Measurements from ENCODE around the gene CLCA2.

Gene CLCA2, protein sequence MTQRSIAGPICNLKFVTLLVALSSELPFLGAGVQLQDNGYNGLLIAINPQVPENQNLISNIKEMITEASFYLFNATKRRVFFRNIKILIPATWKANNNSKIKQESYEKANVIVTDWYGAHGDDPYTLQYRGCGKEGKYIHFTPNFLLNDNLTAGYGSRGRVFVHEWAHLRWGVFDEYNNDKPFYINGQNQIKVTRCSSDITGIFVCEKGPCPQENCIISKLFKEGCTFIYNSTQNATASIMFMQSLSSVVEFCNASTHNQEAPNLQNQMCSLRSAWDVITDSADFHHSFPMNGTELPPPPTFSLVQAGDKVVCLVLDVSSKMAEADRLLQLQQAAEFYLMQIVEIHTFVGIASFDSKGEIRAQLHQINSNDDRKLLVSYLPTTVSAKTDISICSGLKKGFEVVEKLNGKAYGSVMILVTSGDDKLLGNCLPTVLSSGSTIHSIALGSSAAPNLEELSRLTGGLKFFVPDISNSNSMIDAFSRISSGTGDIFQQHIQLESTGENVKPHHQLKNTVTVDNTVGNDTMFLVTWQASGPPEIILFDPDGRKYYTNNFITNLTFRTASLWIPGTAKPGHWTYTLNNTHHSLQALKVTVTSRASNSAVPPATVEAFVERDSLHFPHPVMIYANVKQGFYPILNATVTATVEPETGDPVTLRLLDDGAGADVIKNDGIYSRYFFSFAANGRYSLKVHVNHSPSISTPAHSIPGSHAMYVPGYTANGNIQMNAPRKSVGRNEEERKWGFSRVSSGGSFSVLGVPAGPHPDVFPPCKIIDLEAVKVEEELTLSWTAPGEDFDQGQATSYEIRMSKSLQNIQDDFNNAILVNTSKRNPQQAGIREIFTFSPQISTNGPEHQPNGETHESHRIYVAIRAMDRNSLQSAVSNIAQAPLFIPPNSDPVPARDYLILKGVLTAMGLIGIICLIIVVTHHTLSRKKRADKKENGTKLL

DNA sequence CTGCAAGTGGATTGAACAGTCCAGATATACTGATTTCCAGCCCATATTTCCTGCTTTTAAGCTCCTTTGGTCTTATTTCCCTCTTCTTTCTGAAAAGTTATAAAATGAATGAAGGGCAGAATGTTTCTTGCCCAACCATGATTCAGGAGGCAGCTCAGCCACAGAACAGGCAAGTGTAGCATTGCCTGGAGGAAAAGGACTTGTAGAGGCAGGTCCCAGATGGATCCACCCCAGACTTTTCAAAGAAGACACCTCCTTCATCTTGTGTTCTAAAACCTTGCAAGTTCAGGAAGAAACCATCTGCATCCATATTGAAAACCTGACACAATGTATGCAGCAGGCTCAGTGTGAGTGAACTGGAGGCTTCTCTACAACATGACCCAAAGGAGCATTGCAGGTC, at the start of gene CLCA2:
Gene CLCA2, plus strand, starts transcription at position 299 of the 400 bp plus-strand sequence. Its CDS starts 77 bp downstream, at position 376.
- no peak for DNase-seq

DNA sequence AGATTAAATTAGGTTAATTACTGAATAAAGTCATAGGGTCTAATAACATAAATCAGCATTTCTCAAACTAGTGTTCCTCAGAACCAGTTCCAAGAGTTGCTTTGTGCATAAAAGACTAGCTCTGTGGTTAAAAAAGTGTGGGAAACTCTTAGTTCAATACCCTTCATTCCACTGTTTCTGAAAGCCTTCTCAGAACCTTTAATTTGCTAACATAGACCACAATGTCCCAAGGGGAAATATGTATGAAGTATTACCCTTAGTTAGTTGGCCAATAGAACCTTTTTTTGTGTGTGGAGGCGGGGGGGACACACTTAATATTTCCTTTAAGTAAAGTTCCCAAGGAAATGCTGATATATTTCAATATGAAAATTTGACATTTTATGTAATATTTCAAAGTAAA, 48.3 kb upstream of the CLCA2 start:
- DNase-seq, result no peak

DNA sequence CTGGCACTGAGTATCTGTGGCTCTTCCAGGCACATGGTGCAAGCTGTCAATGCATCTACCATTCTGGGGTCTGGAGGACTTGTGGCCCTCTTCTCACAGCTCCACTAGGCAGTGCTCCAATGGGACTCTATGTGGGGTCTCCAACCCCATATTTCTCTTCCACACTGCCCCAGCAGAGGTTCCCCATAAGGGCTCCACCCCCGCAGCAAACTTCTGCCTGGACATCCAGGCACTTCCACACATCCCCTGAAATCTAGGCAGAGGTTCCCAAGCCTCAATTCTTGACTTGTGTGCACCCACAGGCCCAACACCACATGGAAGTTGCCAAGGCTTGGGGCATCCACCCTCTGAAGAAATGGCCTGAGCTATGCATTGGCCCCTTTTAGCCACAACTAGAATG, 46.6 kb upstream of the CLCA2 start:
- no peak for DNase-seq

DNA sequence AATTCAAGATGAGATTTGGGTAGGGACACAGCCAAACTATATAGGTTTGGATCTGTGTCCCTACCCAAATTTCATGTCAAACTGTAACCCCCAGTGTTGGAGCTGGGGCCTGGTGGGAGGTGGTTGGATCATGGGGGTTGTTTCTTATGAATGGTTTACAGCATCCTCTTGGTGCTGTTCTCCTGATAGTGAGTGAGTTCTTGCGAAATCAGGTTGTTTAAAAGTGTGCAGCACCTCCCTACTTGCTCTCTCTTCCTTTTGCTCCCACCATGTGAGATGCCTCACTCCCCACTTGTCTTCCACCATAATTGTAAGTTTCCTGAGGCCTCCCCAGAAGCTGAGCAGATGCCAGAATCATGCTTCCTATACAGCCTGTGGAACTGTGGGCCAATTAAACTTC, 45.2 kb upstream of the CLCA2 start:
- DNase-seq, result no peak

DNA sequence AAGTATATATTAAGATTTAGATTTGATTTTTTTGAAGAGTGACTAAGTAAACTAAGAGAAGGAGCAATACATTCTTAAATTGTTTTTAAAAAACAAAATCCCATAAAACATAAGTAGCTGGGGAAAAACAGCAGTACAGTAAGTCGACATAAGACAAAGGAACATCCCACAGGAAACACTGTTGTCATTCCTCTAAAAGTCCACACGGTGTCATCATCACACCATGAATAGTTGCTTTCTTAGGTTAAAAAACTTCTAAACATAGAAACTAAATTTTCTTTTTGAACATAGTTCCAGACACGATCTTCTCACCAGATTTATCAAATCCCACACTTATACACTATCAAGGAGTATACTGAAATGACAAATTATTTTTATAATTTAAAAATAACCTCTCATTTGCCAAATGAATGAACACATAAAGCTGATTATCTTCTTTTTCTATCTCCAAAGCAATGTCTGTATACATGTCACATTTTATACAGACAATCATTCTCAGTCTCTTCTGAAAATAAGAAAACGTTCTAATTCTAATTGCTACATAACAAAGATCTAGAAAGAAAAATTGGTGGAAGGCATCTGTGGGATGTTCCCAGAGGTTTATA, 43.6 kb upstream of the CLCA2 start:
- no peak for DNase-seq

DNA sequence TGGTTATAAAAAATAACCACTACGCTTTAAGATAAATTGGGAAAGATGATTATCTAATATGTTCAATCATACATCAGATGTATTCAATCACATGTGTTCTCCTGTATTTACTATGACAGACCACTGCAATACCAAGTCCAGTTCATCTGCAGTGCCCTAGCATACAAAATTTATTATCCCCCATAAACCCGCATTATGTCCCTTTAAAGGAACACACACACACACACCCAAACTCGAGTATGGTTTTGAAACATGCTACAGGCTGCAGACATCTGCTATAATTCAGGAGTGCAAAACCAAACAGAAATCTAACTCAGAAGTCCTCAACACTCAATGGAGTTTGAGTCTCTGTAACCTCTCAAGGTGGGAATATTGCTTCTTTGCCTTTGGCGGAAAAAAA, 42.7 kb upstream of the CLCA2 start:
- no peak for DNase-seq

DNA sequence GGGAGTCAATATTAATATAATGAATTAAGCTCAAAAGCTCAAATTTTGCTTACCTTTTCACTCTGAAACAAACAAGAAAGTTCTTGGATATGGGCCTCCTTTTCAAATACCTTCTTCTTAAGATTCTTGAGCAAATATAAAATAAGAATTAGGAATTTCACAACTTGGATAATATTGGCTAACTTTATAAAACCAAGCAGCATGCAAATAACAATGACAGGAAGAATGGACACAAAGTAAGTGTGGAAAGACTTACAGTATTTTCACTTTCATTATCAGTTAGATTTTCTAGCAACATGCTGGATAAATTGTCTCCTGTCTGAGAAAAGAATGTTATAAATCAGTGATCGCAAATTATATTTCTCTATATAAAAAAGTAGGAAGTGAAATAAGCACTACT, 41.1 kb upstream of the CLCA2 start:
- DNase-seq, result no peak

DNA sequence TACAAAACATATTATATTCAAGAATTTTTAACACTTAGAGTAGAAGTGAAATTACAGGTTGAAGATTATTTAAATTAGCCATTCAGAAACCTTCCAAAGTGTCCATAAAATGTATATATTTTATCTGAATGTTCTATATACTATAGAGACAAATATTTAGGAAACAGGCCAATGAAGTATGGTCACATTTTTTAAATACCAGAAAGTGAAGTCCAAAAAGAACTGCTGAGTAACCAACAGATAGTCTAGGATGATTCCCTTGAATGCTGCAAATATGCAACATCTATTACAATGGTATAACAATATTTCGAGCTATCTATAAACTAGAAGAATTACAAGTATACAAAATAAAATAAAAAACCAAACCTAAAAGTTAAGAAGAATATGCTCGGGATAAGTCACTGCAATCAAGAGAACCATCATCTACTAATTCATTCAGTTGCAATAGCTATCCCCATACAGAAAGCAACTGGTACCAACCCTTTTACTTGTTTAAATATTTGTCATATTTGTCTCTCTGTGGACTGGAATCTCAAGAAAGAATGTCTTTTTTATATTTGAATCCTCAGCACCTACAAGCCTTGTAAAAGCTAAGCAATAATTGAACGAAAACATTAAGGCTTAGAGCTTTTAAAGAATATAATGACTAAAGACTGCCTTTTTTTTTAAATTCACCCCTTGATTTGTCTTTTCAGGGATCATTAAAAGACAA, 35.9 kb upstream of the CLCA2 start:
- DNase-seq, result no peak

DNA sequence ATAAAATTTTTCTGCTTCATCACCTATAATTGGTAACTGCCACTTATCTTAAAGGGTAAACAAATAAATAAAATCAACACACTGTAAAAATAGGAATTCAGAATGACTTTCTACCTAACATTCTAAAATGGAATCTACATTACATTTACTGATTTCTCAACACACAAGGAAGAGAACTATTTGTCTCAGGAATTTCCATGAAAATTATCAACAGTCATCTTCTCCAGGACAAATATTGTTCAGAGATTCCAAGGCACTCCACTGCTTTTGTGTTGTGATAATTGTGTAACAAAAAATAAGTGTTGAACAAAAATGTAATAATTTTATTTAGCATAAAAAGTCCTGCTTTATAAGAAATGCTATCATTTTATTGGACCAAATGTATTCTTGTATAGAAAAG, 35.2 kb upstream of the CLCA2 start:
- no peak for DNase-seq

DNA sequence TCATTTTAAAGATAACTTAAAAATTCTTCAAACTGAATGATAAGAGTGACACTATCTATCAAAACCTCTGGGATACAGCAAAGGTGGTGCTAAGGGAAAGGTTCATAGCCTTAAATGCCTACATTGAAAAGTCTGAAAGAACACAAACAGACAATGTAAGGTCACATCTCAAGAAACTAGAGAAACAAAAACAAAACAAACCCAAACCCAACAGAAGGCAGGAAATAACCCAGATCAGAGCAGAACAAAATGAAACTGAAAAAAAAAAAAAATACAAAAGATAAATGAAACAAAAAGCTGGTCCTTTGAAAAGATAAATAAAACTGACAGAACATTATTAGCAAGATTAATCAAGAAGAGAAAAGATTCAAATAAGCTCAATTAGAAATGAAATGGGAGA, 34.7 kb upstream of the CLCA2 start:
- DNase-seq, result no peak

DNA sequence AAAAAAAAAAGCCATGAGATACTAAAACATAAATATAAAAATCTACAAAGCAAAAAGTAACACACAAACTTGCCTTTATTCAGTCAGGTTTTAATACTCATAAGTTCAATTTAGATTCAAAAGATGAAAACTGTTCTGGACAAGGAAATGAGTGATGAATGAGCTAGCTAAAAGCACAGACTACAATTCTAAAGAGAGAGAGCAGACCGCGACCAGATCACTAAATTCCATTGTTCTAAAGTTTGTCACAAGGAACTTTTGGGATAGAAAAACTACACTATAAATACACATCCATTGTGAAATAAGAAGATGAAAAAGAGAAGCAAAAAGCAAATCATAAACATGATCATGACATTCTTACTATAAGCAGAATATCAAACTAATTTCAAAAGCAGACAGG, 29.6 kb upstream of the CLCA2 start:
- DNase-seq, result peak; percentile 24

DNA sequence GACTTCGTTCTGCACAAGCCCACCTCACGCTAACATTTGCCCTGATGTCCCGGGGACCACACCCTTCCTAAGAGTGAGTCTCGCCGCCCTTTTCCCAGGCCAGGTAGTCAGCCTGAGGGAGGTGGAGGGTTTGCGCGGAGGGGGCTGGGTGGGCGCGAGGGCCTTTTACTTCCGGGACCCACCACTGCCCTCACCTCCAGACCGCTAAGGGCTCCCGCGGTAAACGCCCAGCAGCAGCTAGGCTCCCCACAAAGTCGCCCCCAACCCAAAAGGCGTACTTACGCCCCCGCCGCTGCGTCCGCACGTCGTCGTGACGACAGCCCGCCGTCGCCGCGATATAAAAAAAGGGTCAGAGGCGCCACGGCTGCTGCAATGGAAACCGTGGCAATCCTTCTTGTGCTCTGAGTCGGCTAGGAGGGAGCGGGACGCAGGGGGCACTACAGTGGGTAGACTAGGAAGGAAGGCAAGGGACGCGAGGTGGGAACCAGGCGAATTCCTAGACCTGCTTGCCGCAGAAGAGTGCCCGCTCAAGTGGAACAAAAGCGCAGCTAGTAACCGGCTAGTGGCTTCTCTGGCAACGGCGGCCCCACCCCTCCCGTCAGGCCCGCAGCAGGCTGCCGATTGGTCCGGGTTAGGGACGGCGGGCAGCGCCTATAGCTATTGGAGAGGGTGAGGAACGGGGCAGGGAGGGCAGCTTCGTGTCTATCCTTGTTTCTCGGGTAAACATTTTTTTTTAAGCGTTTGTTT, 28.0 kb upstream of the CLCA2 start, which contains the start of gene ODF2L:
Gene ODF2L, minus strand, starts transcription at position 573 of the 747 bp plus-strand sequence. CDS start 9,296 bp downstream, outside the sequence.
- DNase-seq, result peak; percentile 72

DNA sequence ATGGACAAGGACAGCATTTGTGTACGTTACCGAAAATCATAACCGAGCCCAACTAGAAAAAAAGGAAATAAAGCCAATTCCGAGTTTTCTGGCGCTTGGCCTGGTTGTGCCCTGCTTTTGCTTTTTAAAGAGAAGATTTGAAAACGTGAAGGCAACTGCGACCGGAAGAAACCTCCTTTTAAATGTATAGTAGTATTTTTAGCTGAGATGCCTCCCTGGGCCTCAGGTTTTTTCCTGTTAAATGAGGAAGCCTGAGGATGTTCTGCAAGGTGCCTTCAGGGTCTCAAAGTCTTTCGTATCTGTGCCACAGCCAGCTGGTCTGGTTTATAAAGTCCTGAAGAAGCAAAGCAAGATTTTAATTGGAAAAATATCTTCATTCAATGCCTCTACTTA, 27.5 kb upstream of the CLCA2 start:
- no peak for DNase-seq

DNA sequence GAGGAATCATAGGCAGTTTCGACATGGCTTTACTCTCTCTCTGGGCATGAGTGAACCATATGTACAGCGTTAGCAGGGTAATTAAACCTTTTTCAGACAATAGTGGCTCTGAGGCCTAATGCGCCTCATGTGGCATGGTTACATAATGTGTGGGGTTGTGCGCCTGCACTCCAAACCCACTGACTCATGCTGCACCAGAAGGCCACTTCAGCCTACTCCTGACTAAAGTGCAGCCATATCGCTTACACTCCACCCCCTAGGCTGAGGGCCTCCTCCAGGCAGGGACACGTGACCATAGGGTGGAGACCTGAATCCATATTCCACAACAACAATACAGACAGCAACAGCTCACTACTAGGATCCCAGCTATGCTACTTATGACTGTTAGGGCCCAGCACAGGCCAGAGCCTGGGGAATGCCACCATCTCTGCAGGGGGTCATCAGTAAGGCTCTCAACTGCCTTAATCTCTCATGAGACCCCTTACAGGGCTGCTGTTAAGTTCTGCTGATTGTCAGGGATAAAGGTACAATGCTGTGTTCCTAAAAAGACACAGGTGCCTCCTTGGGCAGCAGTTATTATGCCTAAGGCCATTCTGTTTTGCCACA, 14.5 kb upstream of the CLCA2 start:
- no peak for DNase-seq

DNA sequence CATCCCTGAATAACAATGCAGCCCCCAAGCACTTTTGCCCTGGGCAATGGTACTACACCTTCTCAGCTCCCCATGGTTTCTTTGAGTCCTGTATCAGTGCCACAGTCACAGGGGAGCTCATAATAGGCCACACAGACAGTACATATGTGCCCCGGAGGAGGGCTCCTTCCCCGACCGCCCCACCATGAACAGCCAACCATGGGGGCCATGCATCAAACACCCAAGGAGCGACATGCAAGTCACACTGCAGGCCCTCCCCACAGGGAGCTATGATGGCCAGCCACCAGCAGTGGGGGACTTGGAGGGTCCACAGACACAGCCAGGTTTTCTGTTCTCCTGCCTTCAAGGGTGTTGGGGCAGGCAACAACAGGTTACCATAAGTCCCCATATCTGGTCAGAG, 13.1 kb upstream of the CLCA2 start:
- DNase-seq, result no peak

DNA sequence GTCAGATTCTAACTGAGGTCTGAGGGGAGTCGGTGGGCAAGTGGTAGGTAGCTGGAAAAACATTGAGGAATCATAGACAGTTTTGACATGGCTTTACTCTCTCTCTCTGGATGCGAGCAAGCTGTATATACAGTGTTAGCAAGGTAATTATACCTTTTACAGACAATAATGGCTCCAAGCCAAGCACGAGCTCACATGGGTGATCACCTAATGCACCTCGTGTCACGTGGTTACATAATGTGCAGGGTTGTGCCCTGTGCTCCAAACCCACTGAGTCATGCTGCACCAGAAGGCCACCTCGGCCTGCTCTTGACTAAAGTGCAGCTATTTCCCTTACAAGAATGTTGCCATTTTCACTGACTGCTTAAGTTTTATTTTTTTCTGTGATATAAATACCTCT, 7.6 kb upstream of the CLCA2 start:
- no peak for DNase-seq

DNA sequence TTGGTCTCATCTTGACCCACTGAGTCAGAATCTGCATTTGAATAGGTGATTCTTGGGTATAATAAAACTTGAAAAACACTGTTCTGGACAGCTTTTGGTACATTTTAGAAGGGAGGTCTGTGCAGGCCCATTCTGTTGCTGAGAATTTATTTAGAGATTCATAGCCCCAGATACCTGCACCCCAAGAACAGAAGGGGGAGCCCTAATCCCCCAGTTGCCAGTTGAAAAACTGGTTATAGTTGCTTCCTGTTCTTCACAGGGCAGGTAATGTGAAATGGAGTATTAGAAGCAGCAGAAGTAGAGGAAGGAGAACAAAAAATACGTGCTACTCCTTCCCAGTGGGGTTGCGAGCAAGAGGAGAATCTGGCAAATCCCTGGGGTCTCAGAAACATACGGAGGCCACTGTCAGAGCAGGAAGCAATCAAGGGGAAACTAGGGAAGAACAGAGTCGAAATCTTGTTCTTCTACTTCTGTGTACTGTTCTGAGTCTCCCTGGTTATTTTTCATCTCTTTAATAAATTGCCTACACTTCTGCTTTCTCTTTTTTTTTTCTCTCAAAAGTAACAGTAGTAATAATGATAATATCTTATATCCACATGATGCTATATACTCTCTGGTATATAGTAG, 4.6 kb upstream of the CLCA2 start:
- peak; percentile 13 for DNase-seq

DNA sequence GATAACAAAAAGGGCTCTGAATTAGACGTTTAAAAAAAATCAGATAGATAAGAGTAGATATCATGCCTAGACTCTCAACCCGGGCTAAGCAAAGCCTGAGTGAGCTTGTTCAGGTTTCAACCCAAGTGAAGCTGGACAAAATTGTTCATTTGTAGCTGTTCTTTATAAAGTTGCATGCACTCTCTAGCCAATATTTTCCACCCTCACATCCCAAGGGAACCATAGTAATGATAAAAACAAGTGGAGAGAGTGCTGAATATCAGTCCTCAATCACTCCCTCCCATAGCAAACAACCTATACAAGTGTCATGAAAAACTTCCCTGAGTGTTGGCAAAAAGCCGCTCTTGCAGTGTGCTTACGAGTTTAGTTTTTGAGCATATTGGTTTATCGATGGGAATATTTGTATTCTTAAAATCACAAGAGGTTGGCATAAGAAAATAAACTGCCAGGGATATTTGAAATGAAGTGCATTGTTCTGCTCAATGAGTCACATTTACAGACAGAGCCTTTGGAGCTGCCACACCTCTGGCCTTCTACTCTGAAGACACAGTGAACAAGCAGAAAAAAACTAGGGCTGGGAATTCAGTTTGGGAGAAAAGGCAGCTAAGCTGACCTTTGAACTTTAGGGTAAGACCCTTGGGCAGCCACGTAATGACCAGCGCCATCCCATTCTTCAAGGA, 2.2 kb upstream of the CLCA2 start:
- DNase-seq, result no peak

DNA sequence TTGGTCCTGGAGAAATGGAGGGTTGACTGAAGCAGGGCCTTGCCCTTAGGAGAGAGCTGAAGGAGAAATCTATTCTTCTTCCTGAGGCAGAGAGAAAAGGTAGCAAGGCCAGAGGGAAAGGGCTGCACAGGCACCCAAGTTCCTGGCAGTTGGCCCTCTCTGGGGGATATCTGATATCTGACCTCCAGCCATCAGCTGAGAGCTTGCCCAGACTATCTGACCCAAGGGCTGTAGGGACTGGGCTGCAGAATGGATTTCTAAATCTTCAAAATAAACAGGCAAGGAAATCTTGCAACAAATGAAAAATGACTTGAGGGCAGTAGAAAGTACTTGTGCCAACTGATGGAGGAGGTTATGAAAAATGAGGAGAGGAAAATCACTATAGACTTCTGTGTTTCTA, 498 bp upstream of the CLCA2 start:
- no peak for DNase-seq

DNA sequence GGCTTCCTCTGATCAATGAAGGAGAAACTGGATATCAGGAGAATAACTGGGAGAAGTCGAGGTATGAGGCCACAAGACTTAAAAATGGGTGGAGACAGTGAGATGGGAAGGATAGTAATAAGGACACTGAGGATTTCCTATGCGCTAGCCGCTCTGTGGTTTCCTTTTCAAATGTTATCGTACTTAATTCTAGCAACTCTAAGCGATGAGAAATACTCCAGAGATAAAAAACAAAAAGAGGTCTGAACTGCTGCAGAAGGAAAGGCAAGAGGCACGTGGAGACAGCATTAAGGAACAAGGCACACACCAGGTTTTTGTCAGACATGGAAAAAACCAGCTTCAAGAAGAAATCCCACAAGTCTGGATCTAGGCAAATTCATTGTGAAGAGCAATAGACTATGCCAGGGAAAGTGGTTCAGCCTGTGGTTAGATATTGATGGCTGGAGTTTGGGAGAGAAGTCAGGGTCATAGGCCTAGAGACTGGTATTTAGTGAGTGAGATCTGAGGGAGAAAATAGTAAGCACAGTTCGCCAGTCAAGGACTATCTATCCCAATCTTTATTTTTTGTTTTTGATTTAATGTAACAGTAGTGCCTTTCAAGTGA, 5.3 kb downstream of the CLCA2 start:
- DNase-seq, result no peak

All from amniotic stem cell (primary cell).